HepG2 (cell line): ENCODE measurements around the gene HEXIM1. TPM values are rescaled to one million over a fixed set of nuclear protein-coding genes. Genes with fewer than 3 reads are reported as not detected.

ENCODE experiments used
- CCDC6 ChIP-seq: sonication (generic); formaldehyde crosslinking; IDR thresholded peaks from 2 replicates; pipeline ENCODE4 v1.8.1; 2022; ENCODE audit warnings: mild to moderate bottlenecking, missing genetic modification reagents, moderate library complexity
- CREM ChIP-seq, 2 experiments: sonication (generic) in 1 of 2; formaldehyde crosslinking in 1 of 2; IDR thresholded peaks; 2 replicates each; pipeline versions ENCODE4 v1.4.0 to v1.6.1; 2016 to 2020; ENCODE audit warnings: antibody characterized with exemption in 1 of 2, mild to moderate bottlenecking in 1 of 2, missing genetic modification reagents in 1 of 2
- MEF2D ChIP-seq: sonication (generic); formaldehyde crosslinking; IDR thresholded peaks from 2 replicates; pipeline ENCODE4 v1.5.1; 2020; ENCODE audit warnings: mild to moderate bottlenecking, missing genetic modification reagents
- MEIS1 ChIP-seq: sonication (generic); formaldehyde crosslinking; IDR thresholded peaks from 2 replicates; pipeline ENCODE4 v1.9.0; 2021; ENCODE audit warnings: mild to moderate bottlenecking, missing genetic modification reagents, moderate library complexity, borderline replicate concordance
- REST ChIP-seq, 2 experiments: IDR thresholded peaks; 2 replicates each; pipeline ENCODE4 v1.6.1; 2011 to 2012; ENCODE audit warnings: low read length in 2 of 2, borderline replicate concordance in 1 of 2, low read depth in 1 of 2, mild to moderate bottlenecking in 1 of 2, moderate library complexity in 1 of 2
- STAG1 ChIP-seq: sonication (generic); formaldehyde crosslinking; IDR thresholded peaks from 2 replicates; pipeline ENCODE4 v1.4.0; 2020; ENCODE audit warnings: missing genetic modification reagents
- SYNCRIP ChIP-seq: fragments of 200-400 bp; formaldehyde crosslinking; IDR thresholded peaks from 2 replicates; pipeline ENCODE4 v1.6.1; 2018; ENCODE audit warnings: mild to moderate bottlenecking, low read depth, low read length; ENCODE audit not compliant: insufficient read depth
- TFE3 ChIP-seq: IDR thresholded peaks from 2 replicates; pipeline ENCODE4 v1.6.1; 2016
- THRA ChIP-seq: sonication (generic); formaldehyde crosslinking; IDR thresholded peaks from 2 replicates; pipeline ENCODE4 v1.4.0; 2020; ENCODE audit warnings: missing genetic modification reagents, borderline replicate concordance
- ZSCAN21 ChIP-seq: sonication (generic); formaldehyde crosslinking; IDR thresholded peaks from 2 replicates; pipeline ENCODE4 v1.8.0; 2022; ENCODE audit warnings: mild to moderate bottlenecking, missing genetic modification reagents, moderate library complexity, borderline replicate concordance
- ZSCAN5A ChIP-seq: sonication (generic); formaldehyde crosslinking; IDR thresholded peaks from 2 replicates; pipeline ENCODE4 v1.8.0; 2022; ENCODE audit warnings: mild to moderate bottlenecking, missing genetic modification reagents, borderline replicate concordance
- polyA plus RNA-seq, 8 experiments: library from polyadenylated mRNA; depleted of rRNA in 3 of 8; stranded (reverse) in 7 of 8; unstranded in 1 of 8; fragments of >200 nt; fragmentation: Illumina TruSeq in 4 of 8; extraction: Trizol in 4 of 8; gene quantifications; 2 replicates each; pipeline versions ENCODE4 v1.2.1 to v1.2.3, GENCODE V29; 2011 to 2016; ENCODE audit warnings: low read depth in 4 of 8, missing spikeins in 1 of 8, mixed read lengths in 1 of 8; ENCODE audit not compliant: insufficient read depth in 1 of 8
- total RNA-seq, 5 experiments: library from RNA; depleted of rRNA; stranded (reverse); fragments of >200 nt; fragmentation: Illumina TruSeq; extraction: Trizol; gene quantifications; 2 replicates each; pipeline ENCODE4 v1.2.3, GENCODE V29; 2016; ENCODE audit warnings: low read depth in 1 of 5
- TF ChIP-seq, protein P1 (sequence below): sonication (generic); formaldehyde crosslinking; IDR thresholded peaks from 2 replicates; pipeline ENCODE4 v1.8.0; 2022; ENCODE audit warnings: mild to moderate bottlenecking, missing genetic modification reagents; ENCODE audit not compliant: insufficient replicate concordance
- TF ChIP-seq, protein P2 (sequence below): sonication (generic); formaldehyde crosslinking; IDR thresholded peaks from 2 replicates; pipeline ENCODE4 v1.8.0; 2022; ENCODE audit warnings: missing genetic modification reagents, mild to moderate bottlenecking, inconsistent platforms, borderline replicate concordance
- TF ChIP-seq, protein P3 (sequence below): sonication (generic); formaldehyde crosslinking; IDR thresholded peaks from 2 replicates; pipeline ENCODE4 v1.5.0; 2020; ENCODE audit warnings: missing genetic modification reagents, mild to moderate bottlenecking, borderline replicate concordance

The HEXIM1 gene
- total and polyA plus RNA-seq, 2 of the 13 experiments (the other 11 are each of a cell fraction or from before 2014, with no cell fraction given): 10.5 to 16.6 TPM

GRCh38 chr17:45131616-45132319 lies 16.5 kb upstream of the HEXIM1 start (continued):
- TF ChIP-seq REST (IDR thresholded peaks at IDR 0.05; ENCODE audit: borderline replicate concordance in 1 of 2, low read depth in 1 of 2, low read length in 2 of 2) (no peak), SYNCRIP (no peak), MEIS1 (CRISPR knock-in tag) (no peak), STAG1 (CRISPR knock-in tag) (peak; percentile 74), CREM (IDR thresholded peaks at IDR 0.05) (no peak), CREM (CRISPR knock-in tag; IDR thresholded peaks at IDR 0.05) (no peak), CCDC6 (CRISPR knock-in tag) (no peak), TFE3 (CRISPR knock-in tag) (0 out of 2 replicates have a peak, but pooled peaks have one; percentile 35), ZSCAN21 (no peak), ZSCAN5A (CRISPR knock-in tag) (no peak), MEF2D (CRISPR knock-in tag) (no peak), THRA (CRISPR knock-in tag) (peak; percentile 51; the same call in 1 of the 2 replicates)
- TF ChIP-seq, protein P1, sequence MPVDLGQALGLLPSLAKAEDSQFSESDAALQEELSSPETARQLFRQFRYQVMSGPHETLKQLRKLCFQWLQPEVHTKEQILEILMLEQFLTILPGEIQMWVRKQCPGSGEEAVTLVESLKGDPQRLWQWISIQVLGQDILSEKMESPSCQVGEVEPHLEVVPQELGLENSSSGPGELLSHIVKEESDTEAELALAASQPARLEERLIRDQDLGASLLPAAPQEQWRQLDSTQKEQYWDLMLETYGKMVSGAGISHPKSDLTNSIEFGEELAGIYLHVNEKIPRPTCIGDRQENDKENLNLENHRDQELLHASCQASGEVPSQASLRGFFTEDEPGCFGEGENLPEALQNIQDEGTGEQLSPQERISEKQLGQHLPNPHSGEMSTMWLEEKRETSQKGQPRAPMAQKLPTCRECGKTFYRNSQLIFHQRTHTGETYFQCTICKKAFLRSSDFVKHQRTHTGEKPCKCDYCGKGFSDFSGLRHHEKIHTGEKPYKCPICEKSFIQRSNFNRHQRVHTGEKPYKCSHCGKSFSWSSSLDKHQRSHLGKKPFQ (CRISPR knock-in tag): peak; percentile 13
- TF ChIP-seq, protein P2, sequence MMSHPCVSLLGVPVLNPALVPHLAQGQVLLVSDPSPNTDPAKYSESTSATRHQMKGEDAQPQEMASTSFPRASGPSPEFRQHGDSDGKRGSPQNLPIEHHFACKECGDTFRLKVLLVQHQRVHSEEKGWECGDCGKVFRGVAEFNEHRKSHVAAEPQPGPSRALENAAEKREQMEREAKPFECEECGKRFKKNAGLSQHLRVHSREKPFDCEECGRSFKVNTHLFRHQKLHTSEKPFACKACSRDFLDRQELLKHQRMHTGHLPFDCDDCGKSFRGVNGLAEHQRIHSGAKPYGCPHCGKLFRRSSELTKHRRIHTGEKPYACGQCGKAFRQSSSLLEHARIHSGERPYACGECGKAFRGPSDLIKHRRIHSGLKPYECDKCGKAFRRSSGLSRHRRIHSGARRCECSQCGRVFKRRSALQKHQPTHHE: peak; percentile 73; the same call in 1 of the 2 replicates
- TF ChIP-seq, protein P3, sequence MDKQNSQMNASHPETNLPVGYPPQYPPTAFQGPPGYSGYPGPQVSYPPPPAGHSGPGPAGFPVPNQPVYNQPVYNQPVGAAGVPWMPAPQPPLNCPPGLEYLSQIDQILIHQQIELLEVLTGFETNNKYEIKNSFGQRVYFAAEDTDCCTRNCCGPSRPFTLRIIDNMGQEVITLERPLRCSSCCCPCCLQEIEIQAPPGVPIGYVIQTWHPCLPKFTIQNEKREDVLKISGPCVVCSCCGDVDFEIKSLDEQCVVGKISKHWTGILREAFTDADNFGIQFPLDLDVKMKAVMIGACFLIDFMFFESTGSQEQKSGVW (CRISPR knock-in tag): no peak
